Activated T-helper 1 cell treated with anti-CD3 and anti-CD28 coated beads, Interleukin-12 subunit alpha, Interleukin-12 subunit beta, Interleukin-2, Interleukin-4 antibody, amounts not matched to agents 30 ng/mL and 10 ng/mL and 1 ng/mL, durations not matched to agents 14 hours and 24 hours and 36 hours (primary cell): Measurements from ENCODE around the gene ATG9A. TPM values are rescaled to one million over a fixed set of nuclear protein-coding genes. Genes with fewer than 3 reads are reported as not detected.

Source experiments
- DNase-seq: peaks from one replicate; pipeline ENCODE4 v3.0.0; 2021; ENCODE audit warnings: low spot score
- H3K27ac Mint-ChIP-seq: one replicate; pipeline ENCODE4 v1.8.0; 2021; ENCODE audit warnings: mild to moderate bottlenecking, mixed read lengths
- H3K27me3 Mint-ChIP-seq: one replicate; pipeline ENCODE4 v1.8.0; 2022; ENCODE audit warnings: mild to moderate bottlenecking, moderate library complexity, mixed read lengths; ENCODE audit not compliant: insufficient read depth
- H3K36me3 Mint-ChIP-seq: one replicate; pipeline ENCODE4 v1.8.0; 2021; ENCODE audit warnings: low read depth, mixed read lengths
- H3K4me1 Mint-ChIP-seq: one replicate; pipeline ENCODE4 v1.8.0; 2021; ENCODE audit warnings: low read depth, mixed read lengths
- H3K4me3 Mint-ChIP-seq: one replicate; pipeline ENCODE4 v1.8.0; 2021; ENCODE audit warnings: mild to moderate bottlenecking, moderate library complexity, mixed read lengths
- H3K9me3 Mint-ChIP-seq: one replicate; pipeline ENCODE4 v1.8.0; 2021; ENCODE audit warnings: mixed read lengths
- intact Hi-C: fragments of 100-400 bp; cut with micrococcal nuclease; formaldehyde crosslinking; loops from one replicate; pipeline ENCODE4 v1.15.1; 2024
- total RNA-seq: library from RNA; stranded (reverse); gene quantifications from 2 replicates; pipeline ENCODE4 v1.2.3, GENCODE V29; 2022

ATG9A gene
- total RNA-seq, 1 donor from 2014 or later: 55.3 TPM

GRCh38 chr2:219214786-219215185 lies 14.7 kb downstream of the ATG9A start:
- H3K36me3 Mint-ChIP-seq: peaks cover 43% of the 10 kb centered on the region
- intact Hi-C loops: no loop called here
- no peaks in the 10 kb centered on the region for H3K9me3 Mint-ChIP-seq
- H3K27ac Mint-ChIP-seq: peak overlapping the region; percentile 48
- H3K27me3 Mint-ChIP-seq: no peaks in the 10 kb centered on the region
- no peak overlapping the region for H3K4me3 Mint-ChIP-seq
- peaks cover 35% of the 10 kb centered on the region for H3K4me1 Mint-ChIP-seq
- DNase-seq: no peak

- no peaks in the 10 kb centered on the region for H3K27me3 Mint-ChIP-seq
- H3K27ac Mint-ChIP-seq: no peak overlapping the region
- H3K36me3 Mint-ChIP-seq: peaks cover 43% of the 10 kb centered on the region
- H3K4me1 Mint-ChIP-seq: peaks cover 35% of the 10 kb centered on the region
- H3K9me3 Mint-ChIP-seq: no peaks in the 10 kb centered on the region
- no peak overlapping the region for H3K4me3 Mint-ChIP-seq
- intact Hi-C loops: no loop called here
- DNase-seq: no peak
These were observed 15.3 kb downstream of the ATG9A start for GRCh38 chr2:219214141-219214540.

GRCh38 chr2:219213486-219214071 lies 15.9 kb downstream of the ATG9A start:
- Mint-ChIP-seq H3K27me3 (no peaks in the 10 kb centered on the region), H3K4me3 (no peak overlapping the region), H3K36me3 (peaks cover 46% of the 10 kb centered on the region), H3K4me1 (peaks cover 40% of the 10 kb centered on the region), H3K27ac (no peak overlapping the region), H3K9me3 (no peaks in the 10 kb centered on the region)
- DNase-seq: no peak
- intact Hi-C loops: no loop called here

GRCh38 chr2:219213026-219213415 lies 16.4 kb downstream of the ATG9A start:
- Mint-ChIP-seq H3K27me3 (no peaks in the 10 kb centered on the region), H3K27ac (no peak overlapping the region), H3K36me3 (peaks cover 49% of the 10 kb centered on the region), H3K9me3 (no peaks in the 10 kb centered on the region), H3K4me1 (peaks cover 46% of the 10 kb centered on the region), H3K4me3 (no peak overlapping the region)
- intact Hi-C loops: no loop called here
- no peak for DNase-seq

GRCh38 chr2:219210886-219211362 lies 18.5 kb downstream of the ATG9A start:
- H3K27ac Mint-ChIP-seq: peak overlapping the region; percentile 74
- no peaks in the 10 kb centered on the region for H3K9me3 Mint-ChIP-seq
- DNase-seq: no peak
- intact Hi-C loops: loop anchor here (1.0 kb wide), 1 partner anchor 51 kb away; the partner anchor contains the start of gene NHEJ1
- H3K36me3 Mint-ChIP-seq: peaks cover 51% of the 10 kb centered on the region
- no peaks in the 10 kb centered on the region for H3K27me3 Mint-ChIP-seq
- peaks cover 45% of the 10 kb centered on the region for H3K4me1 Mint-ChIP-seq
- peak overlapping the region; percentile 2 for H3K4me3 Mint-ChIP-seq

- intact Hi-C loops: no loop called here
- Mint-ChIP-seq H3K36me3 (peaks cover 51% of the 10 kb centered on the region), H3K9me3 (no peaks in the 10 kb centered on the region), H3K27me3 (no peaks in the 10 kb centered on the region), H3K4me3 (no peak overlapping the region), H3K27ac (peak overlapping the region; percentile 79), H3K4me1 (peaks cover 45% of the 10 kb centered on the region)
- DNase-seq: no peak
These were observed 19.1 kb downstream of the ATG9A start for GRCh38 chr2:219210196-219210885.

- H3K4me1 Mint-ChIP-seq: peaks cover 45% of the 10 kb centered on the region
- intact Hi-C loops: no loop called here
- peaks cover 45% of the 10 kb centered on the region for H3K36me3 Mint-ChIP-seq
These were observed 19.9 kb downstream of the ATG9A start for GRCh38 chr2:219209236-219210195.

GRCh38 chr2:219207884-219208740 lies 21.3 kb downstream of the ATG9A start:
- Mint-ChIP-seq H3K9me3 (peaks cover 4% of the 10 kb centered on the region), H3K4me1 (peaks cover 45% of the 10 kb centered on the region), H3K27me3 (no peaks in the 10 kb centered on the region)

More at GRCh38 chr2:219209236-219210195, 19.9 kb downstream of the ATG9A start:
- DNase-seq: no peak
- Mint-ChIP-seq H3K27ac (peak overlapping the region; percentile 80), H3K4me3 (peak overlapping the region; percentile 77), H3K27me3 (no peaks in the 10 kb centered on the region), H3K9me3 (peaks cover 2% of the 10 kb centered on the region)

GRCh38 chr2:219207134-219207883 lies 22.1 kb downstream of the ATG9A start:
- no peak for DNase-seq
- Mint-ChIP-seq H3K27me3 (no peaks in the 10 kb centered on the region), H3K4me1 (peaks cover 44% of the 10 kb centered on the region), H3K9me3 (peaks cover 4% of the 10 kb centered on the region), H3K36me3 (peaks cover 33% of the 10 kb centered on the region), H3K4me3 (peak overlapping the region; percentile 92), H3K27ac (peak overlapping the region; percentile 71)
- intact Hi-C loops: loop anchor here (2.0 kb wide), 2 partner anchors 291 to 639 kb away; partner anchors contain the start of genes CNOT9, GMPPA and USP37

More at GRCh38 chr2:219207884-219208740, 21.3 kb downstream of the ATG9A start:
- Mint-ChIP-seq H3K4me3 (peak overlapping the region; percentile 92), H3K36me3 (peaks cover 34% of the 10 kb centered on the region), H3K27ac (peak overlapping the region; percentile 80)
- no peak for DNase-seq
- intact Hi-C loops: loop anchor here (2.0 kb wide), 2 partner anchors 291 to 639 kb away; partner anchors contain the start of genes CNOT9, GMPPA and USP37

GRCh38 chr2:219206328-219207133 lies 22.9 kb downstream of the ATG9A start, which contains the start of gene ZFAND2B:
TSS of gene ZFAND2B (plus strand) at chr2:219206782. CDS start at chr2:219206988, 206 bp downstream.
- Mint-ChIP-seq H3K27ac (peak within 1 kb of the TSS; percentile 99), H3K4me1 (peaks cover 40% of the 10 kb centered on the region), H3K27me3 (no peaks in the 10 kb centered on the region), H3K9me3 (peaks cover 4% of the 10 kb centered on the region), H3K36me3 (peaks cover 29% of the 10 kb centered on the region), H3K4me3 (peak within 1 kb of the TSS; percentile 92)
- intact Hi-C loops: loop anchor here (1.0 to 2.0 kb wide), 14 partner anchors 13 to 800 kb away; partner anchors contain the start of genes ANKZF1, ATG9A, CHPF and CNOT9
- peak; percentile 96 for DNase-seq
